ENCODE measurements around the gene TRIO. TPM values are rescaled to one million over a fixed set of nuclear protein-coding genes. Genes with fewer than 3 reads are reported as not detected.

The TRIO gene
- total RNA-seq, 3 donors from 2014 or later (not counting 1 experiment from before 2014, with no cell fraction given): 84.6 to 136 (median 94.3) TPM

DNA sequence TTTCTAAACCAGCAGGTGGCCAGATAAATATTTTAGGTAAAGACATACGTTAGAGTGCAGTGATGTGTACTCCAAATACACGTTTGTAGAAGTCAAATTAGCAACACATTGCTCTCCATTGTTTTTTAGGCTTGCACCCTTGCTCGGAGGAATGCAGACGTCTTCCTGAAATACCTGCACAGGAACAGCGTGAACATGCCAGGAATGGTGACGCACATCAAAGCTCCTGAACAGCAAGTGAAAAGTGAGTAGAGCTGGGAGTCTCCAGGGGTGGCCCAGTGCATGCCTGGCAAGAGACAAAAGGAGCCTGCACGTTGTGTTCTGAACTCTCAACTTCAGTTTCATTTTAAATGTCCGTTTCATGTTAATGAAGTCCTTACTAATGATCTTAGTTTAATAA lies 231.0 kb downstream of the TRIO start:
- peak overlapping the region in 1 of 2 donors; percentile 18 for H3K27ac Mint-ChIP-seq
- no peaks in the 10 kb centered on the region for H3K27me3 ChIP-seq (ENCODE audit: control insufficient read depth, insufficient read depth, low read length)
- no peak for ATAC-seq
- no peaks in the 10 kb centered on the region for H3K9me3 Mint-ChIP-seq
- H3K27me3 Mint-ChIP-seq (ENCODE audit: low read depth in 2 of 2): no peaks in the 10 kb centered on the region
- intact Hi-C loops (cut with micrococcal nuclease): no loop called here
- peaks cover 16% of the 10 kb centered on the region for H3K4me1 ChIP-seq (ENCODE audit: control insufficient read depth, insufficient read depth, low read length)
- no peak overlapping the region for H3K4me3 Mint-ChIP-seq
- no peak overlapping the region for H3K27ac ChIP-seq (ENCODE audit: low read length)
- peaks cover 18 to 20% of the 10 kb centered on the region in 2 donors for H3K4me1 Mint-ChIP-seq
- WGBS (ENCODE audit: insufficient coverage): 90% methylated on average over 7 of the region's 8 CpGs
- peaks cover 28% of the 10 kb centered on the region for H3K36me3 ChIP-seq (ENCODE audit: control insufficient read depth, insufficient read depth, low read length)
- no peaks in the 10 kb centered on the region for H3K9me3 ChIP-seq (ENCODE audit: control insufficient read depth, insufficient read depth, low read length)
- TF ChIP-seq CTCF (IDR thresholded peaks at IDR 0.05): no peak
- no peak for DNase-seq
- no peak overlapping the region for H3K4me3 ChIP-seq (ENCODE audit: low read length)
- H3K36me3 Mint-ChIP-seq: peaks cover 10% of the 10 kb centered on the region

DNA sequence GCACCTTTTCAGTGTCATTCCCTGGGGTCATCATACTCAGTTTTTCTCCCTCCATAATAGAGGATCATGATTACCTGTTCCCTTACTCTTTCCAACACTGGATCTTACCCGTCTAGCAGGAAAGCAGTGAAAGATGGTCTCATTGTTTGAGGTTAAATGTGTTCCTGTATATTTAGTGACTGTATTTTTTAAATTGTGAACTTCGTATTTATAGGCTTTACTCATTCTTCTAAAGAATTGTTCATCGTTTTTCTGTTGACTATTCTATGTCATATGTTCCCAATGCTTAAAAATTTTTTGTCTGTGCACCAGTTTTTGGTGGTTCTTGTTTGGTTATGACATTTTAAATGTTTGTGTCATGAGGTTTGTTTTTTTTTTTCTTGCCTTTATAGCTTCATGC lies 233.6 kb downstream of the TRIO start:
- DNase-seq: no peak

GRCh38 chr5:14379739-14380497 lies 236.8 kb downstream of the TRIO start:
- no peaks in the 10 kb centered on the region for H3K9me3 Mint-ChIP-seq
- peak overlapping the region in 1 of 2 donors; percentile 44 for H3K27ac Mint-ChIP-seq
- no peaks in the 10 kb centered on the region for H3K4me1 ChIP-seq (ENCODE audit: control insufficient read depth, insufficient read depth, low read length)
- no peak for DNase-seq
- no peak overlapping the region for H3K4me3 ChIP-seq (ENCODE audit: low read length)
- H3K27me3 Mint-ChIP-seq (ENCODE audit: low read depth in 2 of 2): no peaks in the 10 kb centered on the region
- no peaks in the 10 kb centered on the region for H3K27me3 ChIP-seq (ENCODE audit: control insufficient read depth, insufficient read depth, low read length)
- H3K27ac ChIP-seq (ENCODE audit: low read length): no peak overlapping the region
- H3K9me3 ChIP-seq (ENCODE audit: control insufficient read depth, insufficient read depth, low read length): no peaks in the 10 kb centered on the region
- intact Hi-C loops (cut with micrococcal nuclease): no loop called here
- peaks cover 25% of the 10 kb centered on the region for H3K36me3 Mint-ChIP-seq
- no peaks in the 10 kb centered on the region for H3K4me1 Mint-ChIP-seq
- no peak overlapping the region for H3K4me3 Mint-ChIP-seq
- H3K36me3 ChIP-seq (ENCODE audit: control insufficient read depth, insufficient read depth, low read length): peaks cover 44% of the 10 kb centered on the region
- ATAC-seq: no peak
- 87% methylated on average over 35 of the region's 35 CpGs for WGBS (ENCODE audit: insufficient coverage)
- no peak for TF ChIP-seq CTCF (IDR thresholded peaks at IDR 0.05)

More for the DNA sequence above, 233.6 kb downstream of the TRIO start:
- Histone ChIP-seq H3K4me1 (ENCODE audit: control insufficient read depth, insufficient read depth, low read length) (no peaks in the 10 kb centered on the region), H3K27ac (ENCODE audit: low read length) (no peak overlapping the region), H3K9me3 (ENCODE audit: control insufficient read depth, insufficient read depth, low read length) (no peaks in the 10 kb centered on the region), H3K4me3 (ENCODE audit: low read length) (no peak overlapping the region), H3K27me3 (ENCODE audit: control insufficient read depth, insufficient read depth, low read length) (no peaks in the 10 kb centered on the region), H3K36me3 (ENCODE audit: control insufficient read depth, insufficient read depth, low read length) (peaks cover 37% of the 10 kb centered on the region)
- Mint-ChIP-seq H3K27me3 (ENCODE audit: low read depth in 2 of 2) (no peaks in the 10 kb centered on the region), H3K27ac (no peak overlapping the region), H3K9me3 (no peaks in the 10 kb centered on the region), H3K4me1 (no peaks in the 10 kb centered on the region), H3K36me3 (peaks cover 25% of the 10 kb centered on the region), H3K4me3 (no peak overlapping the region)
- WGBS (ENCODE audit: insufficient coverage): 100% methylated on average over 1 of the region's 3 CpGs
- ATAC-seq: no peak
- no peak for TF ChIP-seq CTCF (IDR thresholded peaks at IDR 0.05)
- intact Hi-C loops (cut with micrococcal nuclease): no loop called here

DNA sequence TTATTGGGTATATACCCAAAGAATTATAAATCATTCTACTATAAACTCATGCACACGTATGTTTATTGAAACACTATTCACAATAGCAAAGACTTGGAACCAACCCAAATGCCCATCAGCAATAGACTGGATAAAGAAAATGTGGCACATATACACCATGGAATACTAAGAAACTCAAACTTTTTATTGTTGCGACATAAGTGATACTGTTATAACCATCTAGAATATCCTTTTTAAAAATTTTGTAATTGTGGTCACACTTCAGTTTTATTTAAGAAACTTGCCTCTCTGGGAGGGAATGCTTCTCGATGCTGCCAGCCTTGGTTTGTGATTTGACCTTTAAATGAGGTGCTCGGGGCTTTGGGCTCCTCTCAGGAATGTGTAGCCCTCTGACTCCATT lies 237.6 kb downstream of the TRIO start:
- WGBS (ENCODE audit: insufficient coverage): 94% methylated on average over 3 of the region's 4 CpGs

More for the DNA sequence above, 237.6 kb downstream of the TRIO start:
- peaks cover 36% of the 10 kb centered on the region for H3K36me3 ChIP-seq (ENCODE audit: control insufficient read depth, insufficient read depth, low read length)
- Mint-ChIP-seq H3K27me3 (ENCODE audit: low read depth in 2 of 2) (no peaks in the 10 kb centered on the region), H3K9me3 (no peaks in the 10 kb centered on the region), H3K4me3 (no peak overlapping the region), H3K36me3 (peaks cover 25% of the 10 kb centered on the region), H3K27ac (peak overlapping the region in 1 of 2 donors; percentile 44), H3K4me1 (no peaks in the 10 kb centered on the region)
- H3K27ac ChIP-seq (ENCODE audit: low read length): no peak overlapping the region
- ATAC-seq (no peak), DNase-seq (no peak)
- intact Hi-C loops (cut with micrococcal nuclease): no loop called here
- H3K9me3 ChIP-seq (ENCODE audit: control insufficient read depth, insufficient read depth, low read length): no peaks in the 10 kb centered on the region
- TF ChIP-seq CTCF (IDR thresholded peaks at IDR 0.05): no peak
- H3K4me1 ChIP-seq (ENCODE audit: control insufficient read depth, insufficient read depth, low read length): no peaks in the 10 kb centered on the region
- no peaks in the 10 kb centered on the region for H3K27me3 ChIP-seq (ENCODE audit: control insufficient read depth, insufficient read depth, low read length)
- no peak overlapping the region for H3K4me3 ChIP-seq (ENCODE audit: low read length)
